Measurements from ENCODE around the gene GASK1A.

The GASK1A gene

DNA sequence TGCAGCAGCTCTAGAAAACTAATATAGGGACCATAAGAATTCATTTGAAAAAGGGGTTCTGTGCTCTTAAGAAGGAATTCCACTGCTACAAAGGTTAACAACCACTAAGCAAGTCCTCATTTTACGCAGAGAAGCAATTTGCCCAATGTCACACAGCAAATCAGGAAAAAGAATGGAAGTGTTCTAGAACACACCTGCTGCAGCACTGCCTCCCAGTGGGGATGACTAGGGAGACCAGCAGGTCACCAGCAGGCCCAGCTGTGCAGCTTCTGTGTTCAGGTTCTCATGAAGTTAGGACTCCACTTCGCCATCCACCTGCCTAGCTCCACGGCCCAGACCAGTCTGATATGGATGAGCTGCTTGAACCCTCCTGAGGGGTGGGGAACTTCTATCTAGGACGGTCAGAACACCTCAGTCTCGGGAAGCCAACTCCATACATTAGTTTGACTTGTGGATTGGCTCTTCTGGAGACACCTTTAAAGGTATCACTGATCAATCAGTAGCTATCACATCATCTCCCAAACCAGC is 108.2 kb downstream of the GASK1A start:
- H3K79me2 ChIP-seq (ENCODE audit: insufficient read depth, low read length): no peaks in the 10 kb centered on the region
- H3K36me3 ChIP-seq (ENCODE audit: low read length): no peaks in the 10 kb centered on the region
- H3K9me3 ChIP-seq (ENCODE audit: insufficient read depth, low read length): no peaks in the 10 kb centered on the region
- H3K4me3 ChIP-seq (ENCODE audit: insufficient read depth, low read length, poor library complexity, severe bottlenecking): no peak overlapping the region
- H3K27me3 ChIP-seq (ENCODE audit: low read length): no peaks in the 10 kb centered on the region
- H3K9me2 ChIP-seq (replicated peaks; ENCODE audit: insufficient read depth, low read length): no peaks in the 10 kb centered on the region
- no peaks in the 10 kb centered on the region for H3F3A ChIP-seq (ENCODE audit: insufficient read depth)
- H3K4me2 ChIP-seq (ENCODE audit: low read depth, low read length, poor library complexity, severe bottlenecking): no peak overlapping the region
- H4K20me1 ChIP-seq (ENCODE audit: low read depth, low read length): no peaks in the 10 kb centered on the region
- H3K9ac ChIP-seq (ENCODE audit: low read length): no peak overlapping the region
- H3K27ac ChIP-seq (ENCODE audit: low read depth, low read length): no peak overlapping the region
- H2AFZ ChIP-seq (ENCODE audit: low read depth, low read length, severe bottlenecking): no peak overlapping the region
- no peak for TF ChIP-seq EZH2phosphoT487 (conservative IDR thresholded peaks at IDR 0.05; ENCODE audit: low read length)
- TF ChIP-seq, protein P1, sequence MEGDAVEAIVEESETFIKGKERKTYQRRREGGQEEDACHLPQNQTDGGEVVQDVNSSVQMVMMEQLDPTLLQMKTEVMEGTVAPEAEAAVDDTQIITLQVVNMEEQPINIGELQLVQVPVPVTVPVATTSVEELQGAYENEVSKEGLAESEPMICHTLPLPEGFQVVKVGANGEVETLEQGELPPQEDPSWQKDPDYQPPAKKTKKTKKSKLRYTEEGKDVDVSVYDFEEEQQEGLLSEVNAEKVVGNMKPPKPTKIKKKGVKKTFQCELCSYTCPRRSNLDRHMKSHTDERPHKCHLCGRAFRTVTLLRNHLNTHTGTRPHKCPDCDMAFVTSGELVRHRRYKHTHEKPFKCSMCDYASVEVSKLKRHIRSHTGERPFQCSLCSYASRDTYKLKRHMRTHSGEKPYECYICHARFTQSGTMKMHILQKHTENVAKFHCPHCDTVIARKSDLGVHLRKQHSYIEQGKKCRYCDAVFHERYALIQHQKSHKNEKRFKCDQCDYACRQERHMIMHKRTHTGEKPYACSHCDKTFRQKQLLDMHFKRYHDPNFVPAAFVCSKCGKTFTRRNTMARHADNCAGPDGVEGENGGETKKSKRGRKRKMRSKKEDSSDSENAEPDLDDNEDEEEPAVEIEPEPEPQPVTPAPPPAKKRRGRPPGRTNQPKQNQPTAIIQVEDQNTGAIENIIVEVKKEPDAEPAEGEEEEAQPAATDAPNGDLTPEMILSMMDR (IDR thresholded peaks at IDR 0.05; ENCODE audit: insufficient read depth, low read length, poor library complexity, severe bottlenecking): no peak

DNA sequence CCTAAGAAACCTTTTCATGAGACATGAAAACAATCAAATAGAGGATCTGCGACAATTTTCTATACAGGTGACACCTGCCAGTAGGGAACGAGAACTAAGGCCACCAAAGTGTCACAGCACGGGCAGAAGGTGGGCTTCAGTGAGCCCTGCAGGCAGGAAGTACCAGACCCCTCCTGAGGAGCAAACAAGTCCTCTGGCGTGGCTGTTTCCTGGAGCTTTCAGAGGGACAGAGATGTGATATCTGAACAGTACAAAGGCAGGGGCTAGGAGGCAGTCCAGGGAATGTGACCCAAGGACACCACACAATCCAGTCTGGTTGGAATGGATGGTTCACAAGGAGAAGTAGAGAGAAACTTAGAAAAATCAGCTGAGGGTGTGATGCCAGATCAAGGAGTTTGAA is 110.0 kb downstream of the GASK1A start:
- no peaks in the 10 kb centered on the region for H3K79me2 ChIP-seq (ENCODE audit: insufficient read depth, low read length)
- no peak overlapping the region for H3K27ac ChIP-seq (ENCODE audit: low read depth, low read length)
- no peaks in the 10 kb centered on the region for H3K9me3 ChIP-seq (ENCODE audit: insufficient read depth, low read length)

DNA sequence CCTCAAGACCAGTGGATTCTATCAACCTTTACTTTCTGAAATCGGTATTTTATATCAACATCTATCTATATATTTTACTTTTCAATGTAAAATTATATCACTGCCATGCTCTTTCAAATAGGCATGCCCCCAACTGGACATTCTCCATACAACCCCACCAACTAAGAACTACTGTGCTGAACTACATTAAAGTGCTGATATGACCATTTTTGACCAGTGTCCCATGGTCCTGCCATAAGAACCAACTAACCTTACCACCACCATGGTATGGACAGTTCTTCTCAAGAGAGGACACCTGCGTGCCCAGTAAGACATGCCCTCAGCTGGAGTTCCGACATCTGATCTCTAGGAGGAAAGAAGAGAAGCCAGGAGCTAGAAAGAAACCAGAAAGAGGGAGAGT is 111.1 kb downstream of the GASK1A start:
- H3K4me2 ChIP-seq (ENCODE audit: low read depth, low read length, poor library complexity, severe bottlenecking): no peak overlapping the region
- H3K79me2 ChIP-seq (ENCODE audit: insufficient read depth, low read length): no peaks in the 10 kb centered on the region

More for the DNA sequence above, 110.0 kb downstream of the GASK1A start:
- H4K20me1 ChIP-seq (ENCODE audit: low read depth, low read length): no peaks in the 10 kb centered on the region
- H2AFZ ChIP-seq (ENCODE audit: low read depth, low read length, severe bottlenecking): no peak overlapping the region
- no peak overlapping the region for H3K4me2 ChIP-seq (ENCODE audit: low read depth, low read length, poor library complexity, severe bottlenecking)
- H3F3A ChIP-seq (ENCODE audit: insufficient read depth): no peaks in the 10 kb centered on the region
- H3K9me2 ChIP-seq (replicated peaks; ENCODE audit: insufficient read depth, low read length): no peaks in the 10 kb centered on the region
- no peaks in the 10 kb centered on the region for H3K36me3 ChIP-seq (ENCODE audit: low read length)
- no peaks in the 10 kb centered on the region for H3K27me3 ChIP-seq (ENCODE audit: low read length)
- H3K4me3 ChIP-seq (ENCODE audit: insufficient read depth, low read length, poor library complexity, severe bottlenecking): no peak overlapping the region
- H3K9ac ChIP-seq (ENCODE audit: low read length): no peak overlapping the region
- TF ChIP-seq, protein P1 (IDR thresholded peaks at IDR 0.05; ENCODE audit: insufficient read depth, low read length, poor library complexity, severe bottlenecking): no peak
- no peak for TF ChIP-seq EZH2phosphoT487 (conservative IDR thresholded peaks at IDR 0.05; ENCODE audit: low read length)

More for the DNA sequence above, 111.1 kb downstream of the GASK1A start:
- Histone ChIP-seq H3K36me3 (ENCODE audit: low read length) (no peaks in the 10 kb centered on the region), H3K9ac (ENCODE audit: low read length) (no peak overlapping the region), H3K27ac (ENCODE audit: low read depth, low read length) (no peak overlapping the region), H3K27me3 (ENCODE audit: low read length) (no peaks in the 10 kb centered on the region), H3K9me3 (ENCODE audit: insufficient read depth, low read length) (no peaks in the 10 kb centered on the region), H3K4me3 (ENCODE audit: insufficient read depth, low read length, poor library complexity, severe bottlenecking) (no peak overlapping the region), H4K20me1 (ENCODE audit: low read depth, low read length) (no peaks in the 10 kb centered on the region), H2AFZ (ENCODE audit: low read depth, low read length, severe bottlenecking) (no peak overlapping the region), H3K9me2 (replicated peaks; ENCODE audit: insufficient read depth, low read length) (no peaks in the 10 kb centered on the region), H3F3A (ENCODE audit: insufficient read depth) (no peaks in the 10 kb centered on the region)
- no peak for TF ChIP-seq EZH2phosphoT487 (conservative IDR thresholded peaks at IDR 0.05; ENCODE audit: low read length)
- TF ChIP-seq, protein P1 (IDR thresholded peaks at IDR 0.05; ENCODE audit: insufficient read depth, low read length, poor library complexity, severe bottlenecking): no peak

All from SU-DHL-6 (cell line).